IMR-90 (cell line): Measurements from ENCODE around the gene PRKN. TPM values are rescaled to one million over a fixed set of nuclear protein-coding genes. Genes with fewer than 3 reads are reported as not detected.

Source experiments
- ATAC-seq: fragments of 200-7000 bp; cut with Tn5 transposase; 2 replicates; pipeline ENCODE4 v1.9.1; 2020; ENCODE audit warnings: low read depth, mild to moderate bottlenecking, moderate library complexity
- BruUV-seq: library from RNA; stranded (reverse); fragments of 400-500 nt; replicated peaks from 2 replicates; lab custom pipeline; 2021; lab: Mats Ljungman, UMichigan
- CTCF ChIA-PET: fragments of 300-600 bp; formaldehyde crosslinking; extraction: SDS; loops from one replicate; lab custom pipeline; 2021; ENCODE audit warnings: antibody characterized with exemption; lab: Yijun Ruan, JAX
- POLR2A ChIA-PET: fragments of 300-600 bp; sonication (Branson Sonifier 250); formaldehyde crosslinking; loops from one replicate; lab custom pipeline; 2022; ENCODE audit warnings: antibody characterized with exemption; ENCODE audit not compliant: unreplicated experiment; lab: Charles Lee
- DNase-seq: peaks from one replicate; pipeline ENCODE4 v3.0.0; 2013
- H2AFZ ChIP-seq: replicated peaks from 2 replicates; pipeline ENCODE3; 2013; ENCODE audit warnings: low read length, mild to moderate bottlenecking; ENCODE audit not compliant: poor library complexity
- H2AK5ac ChIP-seq: 2 replicates; pipeline ENCODE4 v1.6.1; 2013; ENCODE audit warnings: low read depth, low read length, inconsistent platforms
- H2AK9ac ChIP-seq: replicated peaks from 2 replicates; pipeline ENCODE3; 2013; ENCODE audit warnings: mild to moderate bottlenecking, low read depth, low read length, moderate library complexity; ENCODE audit not compliant: poor library complexity
- H2BK120ac ChIP-seq: 2 replicates; pipeline ENCODE4 v1.6.1; 2013; ENCODE audit warnings: low read depth, low read length, inconsistent platforms
- H2BK15ac ChIP-seq: 3 replicates; pipeline ENCODE4 v1.6.1; 2013; ENCODE audit warnings: low read depth, low read length, inconsistent platforms
- H2BK20ac ChIP-seq: 2 replicates; pipeline ENCODE4 v1.6.1; 2013; ENCODE audit warnings: low read depth, mild to moderate bottlenecking, inconsistent platforms, low read length, moderate library complexity
- H2BK5ac ChIP-seq: 2 replicates; pipeline ENCODE4 v1.6.1; 2013; ENCODE audit warnings: mild to moderate bottlenecking, low read depth, low read length, inconsistent platforms; ENCODE audit not compliant: poor library complexity, severe bottlenecking
- H3K14ac ChIP-seq: replicated peaks from 2 replicates; pipeline ENCODE4 v1.6.1; 2013; ENCODE audit warnings: low read depth, low read length, inconsistent platforms
- H3K18ac ChIP-seq: 2 replicates; pipeline ENCODE4 v1.6.1; 2013; ENCODE audit warnings: low read depth, low read length, control low read depth
- H3K23ac ChIP-seq: 2 replicates; pipeline ENCODE4 v1.6.1; 2013; ENCODE audit warnings: low read depth, low read length, inconsistent platforms
- H3K27ac ChIP-seq: 2 replicates; pipeline ENCODE4 v1.5.1; 2013; ENCODE audit warnings: mild to moderate bottlenecking, control low read depth, low read length; ENCODE audit not compliant: insufficient read depth
- H3K27me3 ChIP-seq: 2 replicates; pipeline ENCODE4 v1.6.1; 2013; ENCODE audit warnings: low read length; ENCODE audit not compliant: control insufficient read depth, insufficient read depth
- H3K36me3 ChIP-seq: 2 replicates; pipeline ENCODE4 v1.6.1; 2013; ENCODE audit warnings: low read length, mixed read lengths; ENCODE audit not compliant: control insufficient read depth, insufficient read depth
- H3K4ac ChIP-seq: 2 replicates; pipeline ENCODE4 v1.6.1; 2013; ENCODE audit warnings: low read depth, low read length, inconsistent platforms
- H3K4me1 ChIP-seq: 2 replicates; pipeline ENCODE4 v1.6.1; 2013; ENCODE audit warnings: low read length, mixed read lengths; ENCODE audit not compliant: control insufficient read depth, insufficient read depth
- H3K4me2 ChIP-seq: 2 replicates; pipeline ENCODE4 v1.6.1; 2013; ENCODE audit warnings: low read depth, mild to moderate bottlenecking, control low read depth, low read length, moderate library complexity
- H3K4me3 ChIP-seq: 2 replicates; pipeline ENCODE4 v1.5.1; 2013; ENCODE audit warnings: low read depth, mild to moderate bottlenecking, control low read depth, low read length, moderate library complexity; ENCODE audit not compliant: insufficient read depth
- H3K56ac ChIP-seq: 2 replicates; pipeline ENCODE4 v1.6.1; 2013; ENCODE audit warnings: low read length, inconsistent platforms; ENCODE audit not compliant: insufficient read depth; ENCODE audit errors: extremely low read depth
- H3K79me1 ChIP-seq, 2 experiments: 2 replicates each; pipeline ENCODE4 v1.6.1; 2013; ENCODE audit warnings: low read length in 2 of 2, inconsistent platforms in 1 of 2, low read depth in 1 of 2
- H3K9ac ChIP-seq: 2 replicates; pipeline ENCODE4 v1.6.1; 2013; ENCODE audit warnings: low read depth, low read length, control low read depth
- H3K9me1 ChIP-seq: 2 replicates; pipeline ENCODE4 v1.6.1; 2013; ENCODE audit warnings: low read length, inconsistent platforms; ENCODE audit not compliant: insufficient read depth
- H3K9me3 ChIP-seq: 2 replicates; pipeline ENCODE4 v1.6.1; 2013; ENCODE audit warnings: low read length; ENCODE audit not compliant: control insufficient read depth, insufficient read depth
- H4K20me1 ChIP-seq: 2 replicates; pipeline ENCODE4 v1.6.1; 2013; ENCODE audit warnings: low read length, inconsistent platforms; ENCODE audit not compliant: insufficient read depth
- H4K5ac ChIP-seq: 2 replicates; pipeline ENCODE4 v1.6.1; 2013; ENCODE audit warnings: mild to moderate bottlenecking, low read depth, low read length, control low read depth
- H4K8ac ChIP-seq, 2 experiments: 2 replicates each; pipeline ENCODE4 v1.6.1; 2013; ENCODE audit warnings: low read depth in 2 of 2, low read length in 2 of 2, control low read depth in 1 of 2, inconsistent platforms in 1 of 2
- H4K91ac ChIP-seq: 2 replicates; pipeline ENCODE4 v1.6.1; 2013; ENCODE audit warnings: low read depth, low read length, inconsistent platforms; ENCODE audit not compliant: insufficient read depth
- MXI1 ChIP-seq: IDR thresholded peaks from 2 replicates; pipeline ENCODE4 v1.6.1; 2012; ENCODE audit warnings: low read depth, mild to moderate bottlenecking, low read length, moderate library complexity, borderline replicate concordance
- POLR2A ChIP-seq: IDR thresholded peaks from 2 replicates; pipeline ENCODE4 v1.6.1; 2012; ENCODE audit warnings: mild to moderate bottlenecking, low read depth, low read length
- WGBS, 2 experiments: methylation state at CpG; one replicate each; pipeline versions ENCODE4 v1.1.5 to v1.1.7; 2013; ENCODE audit warnings: missing lambda C conversion rate in 2 of 2; ENCODE audit not compliant: insufficient read length in 1 of 2; ENCODE audit errors: extremely low coverage in 2 of 2; 5-methylcytosine and 5-hydroxymethylcytosine counted together
- dilution Hi-C: fragments of 300-500 bp; cut with HindIII; formaldehyde crosslinking; loops from one replicate; pipeline ENCODE4 v1.14.3; 2018; ENCODE audit warnings: low sequenced_read_pairs; ENCODE audit not compliant: unreplicated experiment
- in situ Hi-C: fragments of 300-500 bp; cut with MboI; formaldehyde crosslinking; loops from 3 replicates; pipeline ENCODE4 v1.14.3; 2019; ENCODE audit warnings: low sequenced_read_pairs, inconsistent platforms, mixed read lengths
- intact Hi-C: fragments of 100-400 bp; cut with micrococcal nuclease; formaldehyde crosslinking; loops from 2 replicates; pipeline ENCODE4 v1.10.0; 2022
- polyA plus RNA-seq, 3 experiments: library from polyadenylated mRNA; depleted of rRNA; stranded (reverse); fragments of >200 nt; gene quantifications; 2 replicates each; pipeline ENCODE4 v1.2.3, GENCODE V29; 2012; ENCODE audit warnings: low replicate concordance in 1 of 3
- total RNA-seq: library from RNA; depleted of rRNA; stranded (reverse); fragments of >200 nt; gene quantifications from 2 replicates; pipeline ENCODE4 v1.2.3, GENCODE V29; 2012
- TF ChIP-seq, protein P1 (sequence below): fragments of 150-350 bp; IDR thresholded peaks from 2 replicates; pipeline ENCODE4 v1.6.1; 2016; ENCODE audit warnings: low read depth, mild to moderate bottlenecking, low read length, moderate library complexity, borderline replicate concordance

The PRKN gene
- total and polyA plus RNA-seq, 2 of the 4 experiments (the other 2 are of a cell fraction) = 0.15 to 0.18 TPM

DNA sequence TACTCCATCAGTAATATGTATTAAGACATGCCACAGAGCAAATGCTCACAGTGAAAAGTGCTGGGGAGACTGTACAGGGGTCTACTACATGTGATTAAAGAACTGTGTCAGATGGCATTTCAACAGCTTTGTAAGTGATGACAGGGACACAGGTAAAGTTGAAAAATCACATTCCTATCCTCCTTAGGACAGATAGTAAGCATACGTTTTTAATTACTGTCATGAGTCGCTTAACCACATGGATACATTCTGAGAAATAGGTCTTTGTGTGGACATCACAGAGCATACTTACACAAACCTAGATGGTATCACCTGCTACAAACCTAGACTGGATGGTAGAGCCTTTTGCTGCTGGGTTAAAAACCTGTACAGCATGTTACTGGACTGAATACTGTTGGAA lies 807.9 kb downstream of the PRKN start:
- H3K23ac ChIP-seq = no peak overlapping the region
- H3K4me3 ChIP-seq = no peak overlapping the region
- intact Hi-C loops (no loop called here), dilution Hi-C loops (no loop called here), in situ Hi-C loops (no loop called here)
- no CpG with 5 or more reads among the region's 2 CpGs for WGBS, 2 experiments
- no peak for ATAC-seq
- H4K20me1 ChIP-seq = no peaks in the 10 kb centered on the region
- no TSS peak for BruUV-seq
- H2AFZ ChIP-seq = no peak overlapping the region
- H3K27ac ChIP-seq = no peak overlapping the region
- H2AK9ac ChIP-seq = no peak overlapping the region
- no peaks in the 10 kb centered on the region for H3K27me3 ChIP-seq
- H3K4me2 ChIP-seq = no peak overlapping the region
- TF ChIP-seq MXI1 (no peak), POLR2A (no peak)
- TF ChIP-seq, protein P1, sequence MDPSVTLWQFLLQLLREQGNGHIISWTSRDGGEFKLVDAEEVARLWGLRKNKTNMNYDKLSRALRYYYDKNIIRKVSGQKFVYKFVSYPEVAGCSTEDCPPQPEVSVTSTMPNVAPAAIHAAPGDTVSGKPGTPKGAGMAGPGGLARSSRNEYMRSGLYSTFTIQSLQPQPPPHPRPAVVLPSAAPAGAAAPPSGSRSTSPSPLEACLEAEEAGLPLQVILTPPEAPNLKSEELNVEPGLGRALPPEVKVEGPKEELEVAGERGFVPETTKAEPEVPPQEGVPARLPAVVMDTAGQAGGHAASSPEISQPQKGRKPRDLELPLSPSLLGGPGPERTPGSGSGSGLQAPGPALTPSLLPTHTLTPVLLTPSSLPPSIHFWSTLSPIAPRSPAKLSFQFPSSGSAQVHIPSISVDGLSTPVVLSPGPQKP = no peak
- H3K9ac ChIP-seq = no peak overlapping the region
- no peak overlapping the region for H2BK120ac ChIP-seq
- no peak overlapping the region for H3K56ac ChIP-seq
- DNase-seq = no peak
- no peaks in the 10 kb centered on the region for H3K36me3 ChIP-seq
- no peak overlapping the region for H4K91ac ChIP-seq
- no peak overlapping the region for H2BK15ac ChIP-seq
- H3K14ac ChIP-seq = no peak overlapping the region
- POLR2A ChIA-PET = no interaction called here
- peaks cover 2% of the 10 kb centered on the region; the same call in 1 of the 2 replicates for H3K9me3 ChIP-seq
- H2AK5ac ChIP-seq = no peak overlapping the region
- no peak overlapping the region for H3K18ac ChIP-seq
- H2BK5ac ChIP-seq = no peak overlapping the region
- no peaks in the 10 kb centered on the region for H3K4me1 ChIP-seq
- no peak overlapping the region for H3K4ac ChIP-seq
- CTCF ChIA-PET = no interaction called here
- no peak overlapping the region for H2BK20ac ChIP-seq
- H3K79me1 ChIP-seq = no peaks in the 10 kb centered on the region
- no peak overlapping the region for H4K8ac ChIP-seq
- H3K9me1 ChIP-seq = no peaks in the 10 kb centered on the region
- no peak overlapping the region for H4K5ac ChIP-seq
